GM12801 (cell line): ENCODE data around the gene PHLDA1.

ENCODE experiments used
- TF ChIP-seq, protein P1 (sequence below): IDR thresholded peaks from one replicate; pipeline ENCODE4 v1.5.1; 2011; ENCODE audit warnings: control low read depth; ENCODE audit not compliant: insufficient read length; ENCODE audit errors: extremely low read depth

PHLDA1 gene

DNA sequence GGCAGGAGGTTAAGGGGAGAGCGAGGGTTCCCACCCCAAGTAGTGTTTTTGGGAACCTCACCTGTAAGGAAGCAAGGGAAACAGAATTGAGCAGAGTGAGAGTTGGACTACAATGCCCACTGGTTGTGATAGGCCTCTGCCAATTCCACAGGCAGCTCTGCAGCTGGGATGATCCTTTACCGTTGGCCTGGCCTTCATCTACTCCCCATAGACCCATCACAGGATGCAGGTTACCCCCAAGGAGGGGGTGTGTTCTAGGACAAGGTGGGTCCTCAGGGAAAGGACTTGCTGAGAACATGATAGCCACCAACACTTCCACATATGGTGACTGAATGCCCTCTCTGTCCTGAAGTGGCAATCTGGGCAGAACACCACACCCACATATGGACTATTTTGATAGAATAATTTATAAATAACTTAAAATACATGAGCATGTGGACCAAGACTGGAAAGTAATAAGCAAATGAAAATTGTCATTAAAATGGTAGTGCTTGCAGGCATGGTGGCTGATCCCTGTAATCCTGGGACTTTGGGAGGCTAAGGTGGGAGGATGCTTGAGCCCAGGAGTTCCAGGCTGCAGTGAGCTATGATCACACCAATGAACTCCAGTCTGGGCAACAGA is 8.4 kb downstream of the PHLDA1 start:
- TF ChIP-seq, protein P1, sequence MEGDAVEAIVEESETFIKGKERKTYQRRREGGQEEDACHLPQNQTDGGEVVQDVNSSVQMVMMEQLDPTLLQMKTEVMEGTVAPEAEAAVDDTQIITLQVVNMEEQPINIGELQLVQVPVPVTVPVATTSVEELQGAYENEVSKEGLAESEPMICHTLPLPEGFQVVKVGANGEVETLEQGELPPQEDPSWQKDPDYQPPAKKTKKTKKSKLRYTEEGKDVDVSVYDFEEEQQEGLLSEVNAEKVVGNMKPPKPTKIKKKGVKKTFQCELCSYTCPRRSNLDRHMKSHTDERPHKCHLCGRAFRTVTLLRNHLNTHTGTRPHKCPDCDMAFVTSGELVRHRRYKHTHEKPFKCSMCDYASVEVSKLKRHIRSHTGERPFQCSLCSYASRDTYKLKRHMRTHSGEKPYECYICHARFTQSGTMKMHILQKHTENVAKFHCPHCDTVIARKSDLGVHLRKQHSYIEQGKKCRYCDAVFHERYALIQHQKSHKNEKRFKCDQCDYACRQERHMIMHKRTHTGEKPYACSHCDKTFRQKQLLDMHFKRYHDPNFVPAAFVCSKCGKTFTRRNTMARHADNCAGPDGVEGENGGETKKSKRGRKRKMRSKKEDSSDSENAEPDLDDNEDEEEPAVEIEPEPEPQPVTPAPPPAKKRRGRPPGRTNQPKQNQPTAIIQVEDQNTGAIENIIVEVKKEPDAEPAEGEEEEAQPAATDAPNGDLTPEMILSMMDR, result no peak

DNA sequence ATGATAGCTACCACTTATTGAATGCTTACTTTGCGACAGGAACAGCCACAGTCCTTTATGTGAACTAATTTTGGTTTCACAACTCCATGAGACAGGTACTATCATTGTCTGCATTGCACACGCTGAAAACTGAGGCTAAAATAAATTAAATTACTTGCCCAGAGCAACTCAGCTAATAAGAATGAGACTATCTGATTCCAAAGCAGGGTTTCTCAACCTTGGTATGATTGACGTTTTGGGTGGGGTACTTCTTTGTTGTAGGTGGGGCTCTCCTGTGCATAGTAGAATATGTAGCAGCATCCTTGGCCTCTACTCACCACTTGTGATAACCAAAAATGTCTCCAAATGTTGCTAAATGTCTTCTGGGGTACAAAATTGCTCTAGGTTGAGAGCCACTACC is 9.1 kb downstream of the PHLDA1 start:
- TF ChIP-seq, protein P1, result no peak

GRCh38 chr12:76020731-76021672 is 10.6 kb downstream of the PHLDA1 start:
- TF ChIP-seq, protein P1, result no peak

GRCh38 chr12:76020281-76020680 is 11.3 kb downstream of the PHLDA1 start:
- TF ChIP-seq, protein P1, result no peak

DNA sequence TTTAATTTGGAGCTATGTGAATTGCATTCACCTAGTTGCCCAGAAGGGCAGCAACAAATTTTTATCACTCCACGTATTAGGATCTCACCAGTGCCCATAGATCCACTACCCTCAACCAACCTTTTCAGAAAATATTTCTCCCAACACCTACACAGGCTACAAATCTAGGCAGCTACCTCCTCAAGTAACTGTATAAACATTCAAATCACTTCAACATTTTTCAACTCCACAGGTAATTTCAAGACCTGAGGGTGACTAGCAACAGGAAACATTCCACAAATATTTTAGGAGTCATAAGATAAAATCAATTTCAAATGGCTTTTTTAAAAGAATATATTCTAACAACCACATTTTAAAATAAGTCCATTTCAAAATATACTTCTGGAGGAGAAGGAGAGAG is 12.9 kb downstream of the PHLDA1 start:
- TF ChIP-seq, protein P1, result no peak

DNA sequence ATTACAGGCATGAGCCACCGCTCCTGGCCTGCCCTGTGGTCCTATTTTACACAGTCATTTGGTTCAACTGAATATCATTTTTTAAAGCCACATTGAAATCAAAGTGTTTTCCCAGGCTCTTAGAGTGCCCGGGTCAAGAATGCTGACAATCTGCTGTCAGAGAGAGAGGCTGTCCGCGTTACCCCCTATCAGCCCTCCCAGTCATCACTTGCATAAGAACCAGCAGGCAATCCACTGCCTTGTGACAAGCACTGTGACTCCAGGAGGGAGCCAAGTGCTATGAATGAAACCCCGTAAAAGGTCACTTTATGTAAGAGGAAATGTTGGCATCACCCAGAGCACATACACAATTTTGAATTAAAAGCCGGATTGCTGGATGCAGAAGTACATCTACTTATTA is 13.5 kb downstream of the PHLDA1 start:
- TF ChIP-seq, protein P1, result no peak

DNA sequence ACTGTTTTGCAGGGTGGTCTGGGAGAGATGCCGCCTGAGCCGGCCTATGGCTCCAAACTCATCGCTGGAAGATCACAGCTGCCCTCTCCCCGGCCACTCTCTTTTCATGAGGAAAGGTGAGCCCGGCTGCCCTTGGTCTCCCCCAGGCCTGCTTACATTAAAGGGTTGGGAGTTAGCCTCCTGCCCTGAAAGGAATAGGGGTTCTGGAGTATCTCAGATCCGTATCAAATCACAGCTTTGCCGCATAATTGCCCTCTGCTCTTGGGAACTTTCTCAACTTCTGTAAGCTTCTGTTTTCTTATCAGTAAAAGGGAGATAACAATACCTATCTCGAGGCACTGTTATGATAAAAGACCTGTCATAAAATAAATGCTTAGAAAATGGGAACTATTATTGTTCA is 17.6 kb downstream of the PHLDA1 start:
- TF ChIP-seq, protein P1, result no peak
